OCI-LY7 (cell line): ENCODE measurements around the gene TMEM223. TPM values are rescaled to one million over a fixed set of nuclear protein-coding genes. Genes with fewer than 3 reads are reported as not detected.

ENCODE experiments used
- BruUV-seq: library from RNA; stranded (reverse); fragments of 400-500 nt; replicated peaks from 2 replicates; lab custom pipeline; 2021; lab: Mats Ljungman, UMichigan
- CTCF ChIA-PET: fragments of 300-600 bp; sonication (Branson Sonifier 250); formaldehyde crosslinking; loops from one replicate; lab custom pipeline; 2022; ENCODE audit warnings: antibody characterized with exemption; ENCODE audit not compliant: unreplicated experiment; lab: Charles Lee
- POLR2A ChIA-PET: fragments of 300-600 bp; sonication (Branson Sonifier 250); formaldehyde crosslinking; loops from one replicate; lab custom pipeline; 2022; ENCODE audit warnings: antibody characterized with exemption; lab: Charles Lee
- DNase-seq: peaks from one replicate; pipeline ENCODE4 v3.0.0-alpha.2; 2015; ENCODE audit warnings: low spot score
- H2AFZ ChIP-seq: fragments of 200-600 bp; sonication (generic), shearing (Covaris generic); 2 replicates; pipeline ENCODE4 v1.6.1; 2014; ENCODE audit warnings: mild to moderate bottlenecking, antibody characterized with exemption, low read length, moderate library complexity
- H3K27ac ChIP-seq: fragments of 200-600 bp; sonication (generic); 2 replicates; pipeline ENCODE4 v1.5.1; 2014; ENCODE audit warnings: mixed run types, low read depth, mild to moderate bottlenecking, moderate library complexity, low read length, inconsistent platforms; ENCODE audit not compliant: poor library complexity, severe bottlenecking
- H3K36me3 ChIP-seq: fragments of 200-600 bp; sonication (generic); 2 replicates; pipeline ENCODE4 v1.6.1; 2014; ENCODE audit warnings: mild to moderate bottlenecking, antibody characterized with exemption, low read length, moderate library complexity, mixed read lengths; ENCODE audit not compliant: insufficient read depth
- H3K4me1 ChIP-seq: fragments of 200-600 bp; sonication (generic); 2 replicates; pipeline ENCODE4 v1.5.1; 2014; ENCODE audit warnings: mild to moderate bottlenecking, low read length; ENCODE audit not compliant: insufficient read depth, poor library complexity, severe bottlenecking
- H3K4me2 ChIP-seq: fragments of 200-600 bp; sonication (generic); 2 replicates; pipeline ENCODE4 v1.6.1; 2014; ENCODE audit warnings: mild to moderate bottlenecking, low read length
- H3K4me3 ChIP-seq: fragments of 200-600 bp; sonication (generic); 2 replicates; pipeline ENCODE4 v1.5.1; 2014; ENCODE audit warnings: mild to moderate bottlenecking, low read depth, low read length; ENCODE audit not compliant: poor library complexity, severe bottlenecking
- H3K79me2 ChIP-seq: fragments of 200-600 bp; sonication (generic); 2 replicates; pipeline ENCODE4 v1.6.1; 2016; ENCODE audit warnings: low read depth, mild to moderate bottlenecking, low read length, moderate library complexity, mixed read lengths; ENCODE audit not compliant: insufficient read depth
- H3K9me2 ChIP-seq: fragments of 200-600 bp; sonication (generic); 2 replicates; pipeline ENCODE4 v1.6.1; 2016; ENCODE audit warnings: mild to moderate bottlenecking, low read length, mixed read lengths; ENCODE audit not compliant: insufficient read depth
- H3K9me3 ChIP-seq: fragments of 200-600 bp; sonication (generic); 2 replicates; pipeline ENCODE4 v1.6.1; 2014; ENCODE audit warnings: mild to moderate bottlenecking, mixed run types, low read length, mixed read lengths
- H4K20me1 ChIP-seq: fragments of 200-600 bp; sonication (generic); 2 replicates; pipeline ENCODE4 v1.6.1; 2014; ENCODE audit warnings: mild to moderate bottlenecking, antibody characterized with exemption, low read length, moderate library complexity, mixed read lengths; ENCODE audit not compliant: insufficient read depth
- EZH2phosphoT487 ChIP-seq: fragments of 200-600 bp; sonication (generic); IDR thresholded peaks from 2 replicates; pipeline ENCODE4 v1.6.1; 2018; ENCODE audit warnings: low read depth, borderline replicate concordance, mild to moderate bottlenecking, mixed run types, antibody characterized with exemption, low read length, moderate library complexity, mixed read lengths
- intact Hi-C: fragments of 100-400 bp; cut with micrococcal nuclease; formaldehyde crosslinking; loops from one replicate; pipeline ENCODE4 v1.10.0; 2022; ENCODE audit not compliant: unreplicated experiment
- total RNA-seq, 2 experiments: library from RNA; depleted of rRNA in 1 of 2; stranded (reverse); fragments of >200 nt in 1 of 2; shearing (Covaris generic) in 1 of 2; gene quantifications; 2 replicates each; pipeline ENCODE4 v1.2.3, GENCODE V29; 2014 to 2022
- TF ChIP-seq, protein P1 (sequence below): fragments of 200-600 bp; sonication (generic); conservative IDR thresholded peaks from 2 replicates; pipeline ENCODE4 v1.5.1; 2014; ENCODE audit warnings: mild to moderate bottlenecking, antibody characterized with exemption, low read length, moderate library complexity, mixed read lengths

TMEM223 gene
- total RNA-seq, 2 experiments from 2014 or later, result 24.4 to 42.9 TPM

DNA sequence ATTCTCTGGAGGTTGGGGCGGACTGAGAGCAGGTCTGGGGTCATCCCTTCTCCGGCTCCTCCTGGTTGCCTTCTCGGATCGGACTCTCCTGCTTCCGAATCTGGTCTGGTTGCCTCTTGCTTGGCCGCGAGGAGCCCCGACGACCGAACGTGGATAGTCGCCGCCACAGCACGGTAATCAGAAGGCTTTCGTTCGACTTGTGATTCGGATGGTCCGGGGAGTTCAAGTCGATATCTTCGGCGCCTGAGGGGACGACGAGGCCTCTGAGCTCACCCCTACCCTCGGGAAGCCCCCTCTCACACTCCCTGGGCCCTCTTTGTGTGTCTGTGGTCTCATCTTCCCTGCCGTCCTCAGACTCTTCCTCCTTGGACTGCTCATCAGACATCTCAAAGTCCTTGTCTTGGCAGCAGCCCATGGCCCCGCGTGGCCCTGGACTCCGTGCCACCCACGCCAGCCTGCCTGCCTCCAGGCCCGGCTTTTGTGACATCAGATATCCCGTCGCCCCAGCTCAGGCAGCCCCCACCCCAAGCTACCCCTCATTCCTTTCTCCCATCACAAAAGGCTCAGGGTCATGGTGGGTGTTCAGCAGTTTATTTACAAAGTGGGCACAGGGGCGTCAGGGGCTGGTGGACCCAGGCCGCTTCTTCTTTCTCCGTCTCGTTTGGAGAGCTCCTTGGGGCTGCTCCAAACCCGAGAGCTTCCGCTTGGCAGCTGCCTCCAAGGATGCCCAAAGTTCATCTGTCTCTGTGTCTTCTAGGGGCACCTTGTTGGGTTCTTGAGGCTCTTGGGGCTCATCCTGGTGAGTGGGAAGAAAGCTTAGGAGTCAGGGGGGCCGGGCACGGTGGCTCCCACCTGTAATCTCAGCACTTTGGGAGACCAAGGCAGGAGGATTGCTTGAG, 40.8 kb upstream of the TMEM223 start, which contains the start of gene TEX54:
Gene TEX54, minus strand, starts transcription at position 506 of the 899 bp plus-strand sequence.
- BruUV-seq, result TSS peak; percentile 89
- H2AFZ ChIP-seq, result peak within 1 kb of the TSS; percentile 62; the same call in 1 of the 2 replicates

GRCh38 chr11:62831520-62832335, 39.9 kb upstream of the TMEM223 start, which contains the start of gene STX5:
Gene STX5 (minus strand): TSS chr11:62832051. CDS start chr11:62831243, 808 bp downstream.
- Histone ChIP-seq H3K36me3 (peaks cover 53% of the 10 kb centered on the region), H3K9me2 (no peaks in the 10 kb centered on the region), H2AFZ (peak within 1 kb of the TSS; percentile 62; the same call in 1 of the 2 replicates), H3K9me3 (no peaks in the 10 kb centered on the region), H3K27ac (peak within 1 kb of the TSS; percentile 71), H3K4me3 (peak within 1 kb of the TSS; percentile 97), H3K79me2 (peaks cover 30% of the 10 kb centered on the region), H3K4me2 (peak within 1 kb of the TSS; percentile 98), H3K4me1 (peaks cover 16% of the 10 kb centered on the region), H4K20me1 (no peaks in the 10 kb centered on the region; the same call in 1 of the 2 replicates)
- BruUV-seq, result no TSS peak
- ChIA-PET CTCF (interaction anchor here (0.6 kb wide), 1 partner anchor 12 kb away, joined by 8 read pairs; no protein-coding TSS in a partner anchor), POLR2A (interaction anchor here (0.6 to 1.5 kb wide), 6 partner anchors 10 to 230 kb away, joined by 3 to 6 read pairs (median 4); partner anchors contain the start of gene MTA2)
- peak; percentile 99 for DNase-seq
- TF ChIP-seq, protein P1, sequence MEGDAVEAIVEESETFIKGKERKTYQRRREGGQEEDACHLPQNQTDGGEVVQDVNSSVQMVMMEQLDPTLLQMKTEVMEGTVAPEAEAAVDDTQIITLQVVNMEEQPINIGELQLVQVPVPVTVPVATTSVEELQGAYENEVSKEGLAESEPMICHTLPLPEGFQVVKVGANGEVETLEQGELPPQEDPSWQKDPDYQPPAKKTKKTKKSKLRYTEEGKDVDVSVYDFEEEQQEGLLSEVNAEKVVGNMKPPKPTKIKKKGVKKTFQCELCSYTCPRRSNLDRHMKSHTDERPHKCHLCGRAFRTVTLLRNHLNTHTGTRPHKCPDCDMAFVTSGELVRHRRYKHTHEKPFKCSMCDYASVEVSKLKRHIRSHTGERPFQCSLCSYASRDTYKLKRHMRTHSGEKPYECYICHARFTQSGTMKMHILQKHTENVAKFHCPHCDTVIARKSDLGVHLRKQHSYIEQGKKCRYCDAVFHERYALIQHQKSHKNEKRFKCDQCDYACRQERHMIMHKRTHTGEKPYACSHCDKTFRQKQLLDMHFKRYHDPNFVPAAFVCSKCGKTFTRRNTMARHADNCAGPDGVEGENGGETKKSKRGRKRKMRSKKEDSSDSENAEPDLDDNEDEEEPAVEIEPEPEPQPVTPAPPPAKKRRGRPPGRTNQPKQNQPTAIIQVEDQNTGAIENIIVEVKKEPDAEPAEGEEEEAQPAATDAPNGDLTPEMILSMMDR, result no peak
- no peak for TF ChIP-seq EZH2phosphoT487
- intact Hi-C loops, result loop anchor here (2.0 to 10.0 kb wide), 3 partner anchors 45 to 237 kb away; partner anchors contain the start of genes POLR2G, TMEM179B and TUT1

More for the DNA sequence above, 40.8 kb upstream of the TMEM223 start, which contains the start of gene TEX54:
- ChIA-PET POLR2A (interaction anchor here (1.0 to 1.5 kb wide), 4 partner anchors 9 to 181 kb away, joined by 3 to 6 read pairs (median 4); no protein-coding TSS in a partner anchor), CTCF (interaction anchor here (0.6 to 1.2 kb wide), 2 partner anchors 11 to 25 kb away, joined by 4 to 8 read pairs; no protein-coding TSS in a partner anchor)
- Histone ChIP-seq H3K36me3 (peaks cover 52% of the 10 kb centered on the region), H3K79me2 (peaks cover 37% of the 10 kb centered on the region), H3K27ac (peak within 1 kb of the TSS; percentile 71), H4K20me1 (no peaks in the 10 kb centered on the region; the same call in none of the 2 replicates), H3K9me2 (no peaks in the 10 kb centered on the region), H3K9me3 (no peaks in the 10 kb centered on the region), H3K4me3 (peak within 1 kb of the TSS; percentile 97), H3K4me2 (peak within 1 kb of the TSS; percentile 98), H3K4me1 (peaks cover 17% of the 10 kb centered on the region)
- intact Hi-C loops, result loop anchor here (10.0 kb wide), 1 partner anchor 238 kb away; the partner anchor contains the start of gene TUT1
- no peak for DNase-seq
- TF ChIP-seq EZH2phosphoT487, result no peak
- TF ChIP-seq, protein P1, result no peak
